Lower leg skin (tissue), 3 donors: ENCODE results near the gene ZBTB17.

Source experiments
- CTCF ChIP-seq, 3 donors: fragments of 450-650 bp; IDR thresholded peaks; one replicate each; pipeline ENCODE4 v1.5.1; 2016; ENCODE audit warnings: antibody characterized with exemption in 3 of 3, mild to moderate bottlenecking in 3 of 3, moderate library complexity in 2 of 3
- POLR2A ChIP-seq, 2 donors: fragments of 450-650 bp; IDR thresholded peaks; one replicate each; pipeline ENCODE4 v1.6.1; 2016 to 2017; ENCODE audit warnings: antibody characterized with exemption in 2 of 2, mild to moderate bottlenecking in 1 of 2, moderate library complexity in 1 of 2

GRCh38 chr1:15998929-15999328 lies 23.0 kb upstream of the ZBTB17 start:
- no peak for TF ChIP-seq CTCF (IDR thresholded peaks at IDR 0.05)
- no peak for TF ChIP-seq POLR2A (IDR thresholded peaks at IDR 0.05)
